Measurements from ENCODE around the gene TRPM6.
A peak's percentile ranks its signal among the peaks of the same experiment; 100 is the strongest.

The TRPM6 gene

GRCh38 chr9:74777136-74777879, 110.4 kb downstream of the TRPM6 start:
- no peak for TF ChIP-seq JUND (IDR thresholded peaks at IDR 0.05; ENCODE audit: low read depth)
- in situ Hi-C loops (cut with HindIII; ENCODE audit: low pct_unique_long_range_greater_than_20kb, low sequenced_read_pairs) = no loop called here
- peak; percentile 39 to 73 for DNase-seq (ENCODE audit: low read depth in 1 of 2, low spot score in 1 of 2)

- no peak for TF ChIP-seq JUND (IDR thresholded peaks at IDR 0.05; ENCODE audit: low read depth)
- no peak for DNase-seq (ENCODE audit: low read depth in 1 of 2, low spot score in 1 of 2)
- in situ Hi-C loops (cut with HindIII; ENCODE audit: low pct_unique_long_range_greater_than_20kb, low sequenced_read_pairs) = no loop called here
Measured at GRCh38 chr9:74775396-74775795, 112.3 kb downstream of the TRPM6 start.

GRCh38 chr9:74773886-74774479, 113.7 kb downstream of the TRPM6 start:
- TF ChIP-seq JUND (IDR thresholded peaks at IDR 0.05; ENCODE audit: low read depth) = no peak
- DNase-seq (ENCODE audit: low read depth in 1 of 2, low spot score in 1 of 2) = peak; percentile 71 to 89
- in situ Hi-C loops (cut with HindIII; ENCODE audit: low pct_unique_long_range_greater_than_20kb, low sequenced_read_pairs) = no loop called here

GRCh38 chr9:74772121-74772520, 115.6 kb downstream of the TRPM6 start:
- in situ Hi-C loops (cut with HindIII; ENCODE audit: low pct_unique_long_range_greater_than_20kb, low sequenced_read_pairs) = no loop called here
- no peak for DNase-seq (ENCODE audit: low read depth in 1 of 2, low spot score in 1 of 2)
- TF ChIP-seq JUND (IDR thresholded peaks at IDR 0.05; ENCODE audit: low read depth) = no peak

GRCh38 chr9:74771672-74772071, 116.0 kb downstream of the TRPM6 start:
- no peak for TF ChIP-seq JUND (IDR thresholded peaks at IDR 0.05; ENCODE audit: low read depth)
- DNase-seq (ENCODE audit: low read depth in 1 of 2, low spot score in 1 of 2) = no peak
- in situ Hi-C loops (cut with HindIII; ENCODE audit: low pct_unique_long_range_greater_than_20kb, low sequenced_read_pairs) = no loop called here

- TF ChIP-seq JUND (IDR thresholded peaks at IDR 0.05; ENCODE audit: low read depth) = no peak
- DNase-seq (ENCODE audit: low read depth in 1 of 2, low spot score in 1 of 2) = no peak
Measured at GRCh38 chr9:74771262-74771585, 116.5 kb downstream of the TRPM6 start.

GRCh38 chr9:74770508-74771261, 117.0 kb downstream of the TRPM6 start:
- TF ChIP-seq JUND (IDR thresholded peaks at IDR 0.05; ENCODE audit: low read depth) = no peak
- in situ Hi-C loops (cut with HindIII; ENCODE audit: low pct_unique_long_range_greater_than_20kb, low sequenced_read_pairs) = no loop called here
- peak in 1 of 2 experiments; percentile 60 for DNase-seq (ENCODE audit: low read depth in 1 of 2, low spot score in 1 of 2)

More at GRCh38 chr9:74771262-74771585, 116.5 kb downstream of the TRPM6 start:
- in situ Hi-C loops (cut with HindIII; ENCODE audit: low pct_unique_long_range_greater_than_20kb, low sequenced_read_pairs) = no loop called here

- TF ChIP-seq JUND (IDR thresholded peaks at IDR 0.05; ENCODE audit: low read depth) = no peak
- no peak for DNase-seq (ENCODE audit: low read depth in 1 of 2, low spot score in 1 of 2)
- in situ Hi-C loops (cut with HindIII; ENCODE audit: low pct_unique_long_range_greater_than_20kb, low sequenced_read_pairs) = no loop called here
Measured at GRCh38 chr9:74765481-74765971, 122.2 kb downstream of the TRPM6 start.

- in situ Hi-C loops (cut with HindIII; ENCODE audit: low pct_unique_long_range_greater_than_20kb, low sequenced_read_pairs) = no loop called here
- DNase-seq (ENCODE audit: low read depth in 1 of 2, low spot score in 1 of 2) = no peak
- TF ChIP-seq JUND (IDR thresholded peaks at IDR 0.05; ENCODE audit: low read depth) = no peak
Measured at GRCh38 chr9:74762950-74763349, 124.8 kb downstream of the TRPM6 start.

- no peak for TF ChIP-seq JUND (IDR thresholded peaks at IDR 0.05; ENCODE audit: low read depth)
- in situ Hi-C loops (cut with HindIII; ENCODE audit: low pct_unique_long_range_greater_than_20kb, low sequenced_read_pairs) = no loop called here
- DNase-seq (ENCODE audit: low read depth in 1 of 2, low spot score in 1 of 2) = no peak
Measured at GRCh38 chr9:74760031-74760700, 127.6 kb downstream of the TRPM6 start.

GRCh38 chr9:74755999-74756398, 131.7 kb downstream of the TRPM6 start:
- no peak for DNase-seq (ENCODE audit: low read depth in 1 of 2, low spot score in 1 of 2)
- in situ Hi-C loops (cut with HindIII; ENCODE audit: low pct_unique_long_range_greater_than_20kb, low sequenced_read_pairs) = no loop called here
- no peak for TF ChIP-seq JUND (IDR thresholded peaks at IDR 0.05; ENCODE audit: low read depth)

GRCh38 chr9:74755355-74755754, 132.4 kb downstream of the TRPM6 start:
- TF ChIP-seq JUND (IDR thresholded peaks at IDR 0.05; ENCODE audit: low read depth) = no peak
- in situ Hi-C loops (cut with HindIII; ENCODE audit: low pct_unique_long_range_greater_than_20kb, low sequenced_read_pairs) = no loop called here
- no peak for DNase-seq (ENCODE audit: low read depth in 1 of 2, low spot score in 1 of 2)
